Skeletal muscle satellite cell (primary cell): Measurements from ENCODE around the gene ZNF224. TPM values are rescaled to one million over a fixed set of nuclear protein-coding genes. Genes with fewer than 3 reads are reported as not detected.
A peak's percentile ranks its signal among the peaks of the same experiment; 100 is the strongest.

Experiments used
- H3K27me3 ChIP-seq: 2 replicates; pipeline ENCODE4 v1.7.0; 2013; ENCODE audit warnings: low read length; ENCODE audit not compliant: control insufficient read depth, insufficient read depth
- H3K36me3 ChIP-seq: 2 replicates; pipeline ENCODE4 v1.7.0; 2013; ENCODE audit warnings: mild to moderate bottlenecking, control low read depth, low read length; ENCODE audit not compliant: insufficient read depth
- H3K4me1 ChIP-seq: 2 replicates; pipeline ENCODE4 v1.7.0; 2013; ENCODE audit warnings: low read length; ENCODE audit not compliant: control insufficient read depth, insufficient read depth
- H3K4me2 ChIP-seq: 2 replicates; pipeline ENCODE4 v1.7.0; 2013; ENCODE audit warnings: mild to moderate bottlenecking, low read length
- H3K4me3 ChIP-seq: 2 replicates; pipeline ENCODE4 v1.7.0; 2013; ENCODE audit warnings: low read length
- H3K9ac ChIP-seq: 2 replicates; pipeline ENCODE4 v1.7.0; 2013; ENCODE audit warnings: mild to moderate bottlenecking, low read depth, low read length, moderate library complexity
- H3K9me3 ChIP-seq: replicated peaks from 2 replicates; pipeline ENCODE4 v1.7.0; 2013; ENCODE audit warnings: mild to moderate bottlenecking, control low read depth, low read length
- small RNA-seq: library from RNA; depleted of rRNA; stranded (forward); fragments of <200 nt; gene quantifications from one replicate; pipeline ENCODE3, GENCODE V24; 2012

The ZNF224 gene

DNA sequence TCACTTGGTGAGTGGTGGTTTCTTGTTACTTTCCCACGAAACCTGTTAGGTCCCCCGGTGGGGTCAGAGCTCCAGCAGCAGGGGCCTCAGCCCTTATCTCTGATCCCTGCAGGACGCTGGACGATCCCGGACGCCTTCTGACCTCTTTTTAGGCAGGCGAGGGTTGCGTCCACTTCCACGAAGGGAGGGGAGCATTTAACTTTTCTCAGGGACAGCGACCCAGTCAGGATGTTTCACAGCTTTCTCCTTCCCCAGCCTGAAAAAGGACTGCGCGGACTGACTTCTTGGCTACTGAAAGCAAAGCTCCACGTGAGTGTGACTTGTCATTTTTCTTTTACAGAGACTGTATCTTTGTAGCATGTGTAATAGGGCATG is 47.9 kb downstream of the ZNF224 start:
- peak overlapping the region; percentile 85 for H3K9ac ChIP-seq
- peak overlapping the region; percentile 79 for H3K4me3 ChIP-seq

GRCh38 chr19:44149776-44150175 is 55.6 kb downstream of the ZNF224 start:
- H3K4me3 ChIP-seq = no peak overlapping the region
- no peak overlapping the region for H3K9ac ChIP-seq
- H3K36me3 ChIP-seq = peaks cover 71% of the 10 kb centered on the region
- H3K27me3 ChIP-seq = no peaks in the 10 kb centered on the region
- H3K4me1 ChIP-seq = no peaks in the 10 kb centered on the region
- H3K4me2 ChIP-seq = no peak overlapping the region
- H3K9me3 ChIP-seq = no peaks in the 10 kb centered on the region

More for the DNA sequence above, 47.9 kb downstream of the ZNF224 start:
- H3K27me3 ChIP-seq = no peaks in the 10 kb centered on the region
- peaks cover 19% of the 10 kb centered on the region for H3K36me3 ChIP-seq
- no peaks in the 10 kb centered on the region for H3K9me3 ChIP-seq
- H3K4me1 ChIP-seq = peaks cover 5% of the 10 kb centered on the region
- peak overlapping the region; percentile 82 for H3K4me2 ChIP-seq

DNA sequence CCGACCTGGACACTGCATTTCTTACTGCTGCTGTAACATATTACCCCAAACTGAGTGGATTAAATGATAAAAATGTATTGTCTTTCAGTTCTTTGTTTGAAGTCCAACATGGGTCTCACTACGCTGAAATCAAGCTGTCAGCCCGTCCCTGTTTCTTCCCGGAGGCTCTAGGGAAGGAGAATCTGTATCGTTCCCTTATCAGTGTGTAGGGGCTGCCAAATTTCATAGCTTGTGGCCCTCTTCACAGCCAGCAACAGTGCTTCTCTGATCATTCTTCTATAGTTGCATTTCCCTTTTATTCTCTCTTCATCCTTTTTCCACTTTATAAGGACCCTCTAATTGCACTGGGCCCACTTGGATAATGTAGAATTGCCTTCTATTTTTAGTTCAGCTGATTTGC is 57.3 kb downstream of the ZNF224 start:
- Histone ChIP-seq H3K36me3 (peaks cover 74% of the 10 kb centered on the region), H3K27me3 (no peaks in the 10 kb centered on the region), H3K9ac (no peak overlapping the region), H3K4me3 (no peak overlapping the region), H3K4me1 (no peaks in the 10 kb centered on the region), H3K9me3 (peaks cover 7% of the 10 kb centered on the region), H3K4me2 (no peak overlapping the region)

DNA sequence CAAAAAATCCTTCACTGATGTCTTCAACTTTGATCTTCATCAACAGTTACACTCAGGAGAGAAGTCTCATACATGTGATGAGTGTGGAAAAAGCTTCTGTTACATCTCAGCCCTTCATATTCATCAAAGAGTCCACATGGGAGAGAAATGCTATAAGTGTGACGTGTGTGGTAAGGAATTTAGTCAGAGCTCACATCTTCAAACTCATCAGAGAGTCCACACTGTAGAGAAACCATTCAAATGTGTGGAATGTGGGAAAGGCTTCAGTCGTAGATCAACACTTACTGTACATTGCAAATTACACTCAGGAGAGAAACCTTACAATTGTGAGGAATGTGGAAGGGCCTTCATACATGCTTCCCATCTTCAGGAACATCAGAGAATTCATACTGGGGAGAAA is 62.3 kb downstream of the ZNF224 start:
- H3K4me3 ChIP-seq = no peak overlapping the region
- H3K36me3 ChIP-seq = peaks cover 55% of the 10 kb centered on the region
- no peaks in the 10 kb centered on the region for H3K4me1 ChIP-seq
- no peak overlapping the region for H3K9ac ChIP-seq
- no peaks in the 10 kb centered on the region for H3K27me3 ChIP-seq
- peaks cover 20% of the 10 kb centered on the region for H3K9me3 ChIP-seq
- no peak overlapping the region for H3K4me2 ChIP-seq

Small RNA genes within 50 kb of the gene (small RNA-seq; reads per million reads assigned to genes)
- not detected for gene RNU6-902P
